ENCODE data around the gene RBM27. TPM values are rescaled to one million over a fixed set of nuclear protein-coding genes. Genes with fewer than 3 reads are reported as not detected.
"Not testable (repeated sequence)": the region's sequence is repeated elsewhere in the genome, so short reads cannot be mapped to it uniquely, and the experiment has no call there.

RBM27 gene
- total RNA-seq, 4 donors from 2014 or later = 15.3 to 21.6 (median 17.7) TPM

- DNase-seq (ENCODE audit: low spot score in 2 of 2) = no peak
- no peaks in the 10 kb centered on the region for H3K27me3 ChIP-seq
- WGBS, 2 donors = 93% methylated on average over 3 of the region's 3 CpGs
- H3K36me3 ChIP-seq = no peaks in the 10 kb centered on the region
- TF ChIP-seq CTCF (IDR thresholded peaks at IDR 0.05) (no peak), POLR2A (IDR thresholded peaks at IDR 0.05) (no peak), EP300 (IDR thresholded peaks at IDR 0.05) (no peak)
- no peaks in the 10 kb centered on the region for H3K9me3 ChIP-seq
- peaks cover 0 to 65% (median 25%) of the 10 kb centered on the region in 4 donors for H3K4me1 ChIP-seq
- H3K27ac ChIP-seq = no peak overlapping the region
- no peak overlapping the region for H3K4me3 ChIP-seq
Measured at GRCh38 chr5:146208916-146209522, 5.6 kb downstream of the RBM27 start.

GRCh38 chr5:146209714-146210113 lies 6.3 kb downstream of the RBM27 start:
- H3K27me3 ChIP-seq = no peaks in the 10 kb centered on the region
- no peaks in the 10 kb centered on the region for H3K36me3 ChIP-seq
- H3K27ac ChIP-seq = no peak overlapping the region
- no peak overlapping the region for H3K4me3 ChIP-seq
- TF ChIP-seq EP300 (IDR thresholded peaks at IDR 0.05) (no peak), CTCF (IDR thresholded peaks at IDR 0.05) (no peak), POLR2A (IDR thresholded peaks at IDR 0.05) (no peak)
- WGBS, 2 donors = 81 to 85% methylated on average over 2 of the region's 2 CpGs
- H3K4me1 ChIP-seq = peaks cover 0 to 64% (median 23%) of the 10 kb centered on the region in 4 donors
- DNase-seq (ENCODE audit: low spot score in 2 of 2) = no peak
- no peaks in the 10 kb centered on the region for H3K9me3 ChIP-seq

GRCh38 chr5:146210810-146211209 lies 7.4 kb downstream of the RBM27 start:
- not testable (repeated sequence) for H3K27ac ChIP-seq; DNase-seq (ENCODE audit: low spot score in 2 of 2); H3K27me3 ChIP-seq; H3K4me3 ChIP-seq; H3K9me3 ChIP-seq; H3K36me3 ChIP-seq
- H3K4me1 ChIP-seq = peaks cover 0 to 53% (median 14%) of the 10 kb centered on the region in 4 donors
- WGBS, 2 donors = 96 to 98% methylated on average over 13 of the region's 13 CpGs

GRCh38 chr5:146213210-146213826 lies 9.9 kb downstream of the RBM27 start:
- no peak for DNase-seq (ENCODE audit: low spot score in 2 of 2)
- no peak overlapping the region for H3K4me3 ChIP-seq
- H3K36me3 ChIP-seq = no peaks in the 10 kb centered on the region
- 61 to 74% methylated on average over 4 of the region's 4 CpGs for WGBS, 2 donors
- TF ChIP-seq POLR2A (IDR thresholded peaks at IDR 0.05) (no peak), EP300 (IDR thresholded peaks at IDR 0.05) (no peak), CTCF (IDR thresholded peaks at IDR 0.05) (no peak)
- peaks cover 0 to 38% (median 11%) of the 10 kb centered on the region in 4 donors for H3K4me1 ChIP-seq
- H3K27ac ChIP-seq = no peak overlapping the region
- H3K27me3 ChIP-seq = no peaks in the 10 kb centered on the region
- no peaks in the 10 kb centered on the region for H3K9me3 ChIP-seq

DNA sequence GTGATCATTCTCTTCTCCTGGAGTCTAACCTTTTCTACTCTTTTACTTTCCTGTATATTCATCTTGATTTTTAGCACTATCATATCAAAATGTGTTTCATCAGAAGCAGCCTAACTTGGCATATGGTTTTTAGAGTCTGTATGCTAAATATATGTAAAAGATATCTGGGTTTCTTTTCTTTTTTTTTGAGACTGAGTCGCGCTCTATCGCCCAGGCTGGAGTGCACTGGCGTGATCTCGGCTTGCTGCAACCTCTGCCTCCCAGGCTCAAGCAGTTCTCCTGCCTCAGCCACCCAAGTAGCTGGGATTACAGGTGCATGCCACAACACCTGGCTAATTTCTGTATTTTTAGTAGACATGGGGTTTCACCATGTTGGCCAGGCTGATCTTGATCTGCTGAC lies 11.5 kb downstream of the RBM27 start:
- H3K9me3 ChIP-seq; H3K4me3 ChIP-seq; DNase-seq (ENCODE audit: low spot score in 2 of 2); H3K27me3 ChIP-seq; H3K36me3 ChIP-seq; H3K27ac ChIP-seq: not testable (repeated sequence)
- peaks cover 0 to 22% (median 4%) of the 10 kb centered on the region in 4 donors for H3K4me1 ChIP-seq
- WGBS, 2 donors = 98 to 99% methylated on average over 5 of the region's 5 CpGs

DNA sequence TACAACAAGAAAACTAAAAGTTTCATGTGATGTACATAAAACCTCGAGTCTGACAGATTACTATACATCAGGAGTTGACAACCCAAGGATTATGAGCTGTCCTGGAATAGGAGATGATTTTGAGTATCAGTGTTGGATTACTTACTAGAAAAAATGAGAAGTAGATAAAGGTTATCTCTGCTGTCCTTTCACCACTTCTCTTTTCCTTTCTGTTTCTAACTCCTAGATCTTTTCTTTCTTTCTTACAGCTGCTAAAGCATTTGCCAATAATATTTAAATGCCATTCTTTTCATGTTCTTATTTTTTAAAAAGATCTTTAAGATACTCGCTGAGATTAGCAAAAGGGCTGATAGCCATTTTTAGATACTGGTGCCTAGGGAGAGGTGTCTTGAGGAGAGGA lies 14.8 kb downstream of the RBM27 start:
- H3K9me3 ChIP-seq = no peaks in the 10 kb centered on the region
- no peak for DNase-seq (ENCODE audit: low spot score in 2 of 2)
- H3K36me3 ChIP-seq = peaks cover 0 to 16% (median 0%) of the 10 kb centered on the region in 3 donors
- no peak overlapping the region for H3K4me3 ChIP-seq
- H3K27ac ChIP-seq = no peak overlapping the region
- no peaks in the 10 kb centered on the region for H3K27me3 ChIP-seq
- TF ChIP-seq CTCF (IDR thresholded peaks at IDR 0.05) = no peak
- no peak for TF ChIP-seq POLR2A (IDR thresholded peaks at IDR 0.05)
- TF ChIP-seq EP300 (IDR thresholded peaks at IDR 0.05) = no peak
- 81 to 84% methylated on average over 2 of the region's 2 CpGs for WGBS, 2 donors
- peaks cover 0 to 16% (median 2%) of the 10 kb centered on the region in 4 donors for H3K4me1 ChIP-seq
